SK-N-SH (cell line): ENCODE data around the gene SMAD7. TPM values are rescaled to one million over a fixed set of nuclear protein-coding genes. Genes with fewer than 3 reads are reported as not detected.

Source experiments
- CTCF ChIA-PET: fragments of 300-600, 350-600 bp; formaldehyde crosslinking; extraction: SDS; loops from one replicate; lab custom pipeline; 2021; lab: Yijun Ruan, JAX
- POLR2A ChIA-PET: fragments of 350-600 bp; sonication (Branson Sonifier 250); formaldehyde crosslinking; extraction: SDS; loops from one replicate; lab custom pipeline; 2020; ENCODE audit warnings: antibody characterized with exemption, inconsistent platforms; lab: Yijun Ruan, JAX
- DNase-seq: peaks from one replicate; pipeline ENCODE4 v3.0.0; 2012
- H2AFZ ChIP-seq: fragments of 200-600 bp; sonication (generic); 2 replicates; pipeline ENCODE4 v1.8.1; 2016; ENCODE audit warnings: antibody characterized with exemption, mild to moderate bottlenecking, low read depth
- H3F3A ChIP-seq: fragments of 200-600 bp; sonication (generic); replicated peaks from 2 replicates; pipeline ENCODE3; 2016; ENCODE audit warnings: antibody characterized with exemption, mild to moderate bottlenecking; ENCODE audit not compliant: insufficient read depth
- H3K27ac ChIP-seq, 2 experiments: fragments of 200-500 bp in 1 of 2; fragments of 200-600 bp in 1 of 2; sonication (Bioruptor generic) in 1 of 2; sonication (generic), shearing (Covaris generic) in 1 of 2; 2 replicates each; pipeline versions ENCODE4 v1.5.1 to v1.6.1; 2014 to 2016; ENCODE audit warnings: low read depth in 2 of 2, inconsistent platforms in 1 of 2, low read length in 1 of 2, mild to moderate bottlenecking in 1 of 2, mixed read lengths in 1 of 2
- H3K27me3 ChIP-seq: fragments of 200-600 bp; sonication (generic), shearing (Covaris generic); 2 replicates; pipeline ENCODE4 v1.6.1; 2016; ENCODE audit warnings: mixed run types; ENCODE audit not compliant: insufficient read depth
- H3K36me3 ChIP-seq, 2 experiments: fragments of 200-500 bp in 1 of 2; fragments of 200-600 bp in 1 of 2; sonication (Bioruptor generic) in 1 of 2; sonication (generic) in 1 of 2; replicated peaks in 1 of 2; 2 replicates each; pipeline versions ENCODE3 to v1.5.1; 2014 to 2016; ENCODE audit warnings: low read length in 1 of 2, mild to moderate bottlenecking in 1 of 2; ENCODE audit not compliant: insufficient read depth in 2 of 2, control insufficient read depth in 1 of 2
- H3K4me1 ChIP-seq, 2 experiments: fragments of 200-500 bp in 1 of 2; fragments of 200-600 bp in 1 of 2; sonication (Bioruptor generic) in 1 of 2; sonication (generic), shearing (Covaris generic) in 1 of 2; 2 replicates each; pipeline versions ENCODE4 v1.5.1 to v1.6.1; 2014 to 2016; ENCODE audit warnings: low read depth in 1 of 2, low read length in 1 of 2, mixed run types in 1 of 2; ENCODE audit not compliant: insufficient read depth in 2 of 2, control insufficient read depth in 1 of 2
- H3K4me2 ChIP-seq: fragments of 200-600 bp; sonication (generic), shearing (Covaris generic); 2 replicates; pipeline ENCODE4 v1.6.1; 2017; ENCODE audit warnings: mixed run types
- H3K4me3 ChIP-seq, 2 experiments: fragments of 200-500 bp in 1 of 2; fragments of 200-600 bp in 1 of 2; sonication (Bioruptor generic) in 1 of 2; sonication (generic), shearing (Covaris generic) in 1 of 2; 2 replicates each; pipeline versions ENCODE4 v1.5.1 to v1.8.1; 2014 to 2016; ENCODE audit warnings: low read depth in 2 of 2, inconsistent platforms in 1 of 2, low read length in 1 of 2, mild to moderate bottlenecking in 1 of 2, mixed read lengths in 1 of 2, moderate library complexity in 1 of 2
- H3K79me2 ChIP-seq: fragments of 200-600 bp; sonication (generic); 2 replicates; pipeline ENCODE4 v1.8.1; 2017; ENCODE audit warnings: mild to moderate bottlenecking; ENCODE audit not compliant: insufficient read depth
- H3K9ac ChIP-seq: fragments of 200-600 bp; sonication (generic); 2 replicates; pipeline ENCODE4 v1.6.1; 2017; ENCODE audit warnings: mixed run types
- H3K9me2 ChIP-seq: fragments of 200-600 bp; sonication (generic); 2 replicates; pipeline ENCODE4 v1.6.1; 2017; ENCODE audit warnings: mixed run types
- H3K9me3 ChIP-seq: fragments of 200-600 bp; sonication (generic); 2 replicates; pipeline ENCODE4 v1.6.1; 2017; ENCODE audit warnings: mixed run types, mild to moderate bottlenecking, moderate library complexity
- H4K20me1 ChIP-seq: fragments of 200-600 bp; sonication (generic); 2 replicates; pipeline ENCODE4 v1.6.1; 2017; ENCODE audit warnings: mild to moderate bottlenecking, mixed run types; ENCODE audit not compliant: insufficient read depth
- EP300 ChIP-seq, 2 experiments: IDR thresholded peaks; 2 replicates each; pipeline versions ENCODE4 v1.4.0 to v1.6.1; 2012; ENCODE audit warnings: borderline replicate concordance in 1 of 2, low read depth in 1 of 2, low read length in 1 of 2
- FOXM1 ChIP-seq: IDR thresholded peaks from 2 replicates; pipeline ENCODE4 v1.4.0; 2012; ENCODE audit warnings: low read depth, mild to moderate bottlenecking
- GABPA ChIP-seq: IDR thresholded peaks from 2 replicates; pipeline ENCODE4 v1.4.0; 2012; ENCODE audit warnings: low read depth, mild to moderate bottlenecking
- IRF3 ChIP-seq: fragments of 150-350 bp; IDR thresholded peaks from 2 replicates; pipeline ENCODE4 v1.6.1; 2016; ENCODE audit warnings: mild to moderate bottlenecking, low read depth, low read length
- JUND ChIP-seq: IDR thresholded peaks from 2 replicates; pipeline ENCODE4 v1.4.0; 2012
- PBX3 ChIP-seq: IDR thresholded peaks from 2 replicates; pipeline ENCODE4; 2012
- RCOR1 ChIP-seq: fragments of 150-350 bp; IDR thresholded peaks from 2 replicates; pipeline ENCODE4 v1.6.1; 2017; ENCODE audit warnings: antibody characterized with exemption, low read length
- REST ChIP-seq: IDR thresholded peaks from 2 replicates; pipeline ENCODE4 v1.6.1; 2012; ENCODE audit warnings: mild to moderate bottlenecking, low read depth, low read length, moderate library complexity
- RXRA ChIP-seq: IDR thresholded peaks from 2 replicates; pipeline ENCODE4 v1.4.0; 2012; ENCODE audit warnings: low read depth, mild to moderate bottlenecking, borderline replicate concordance
- TAF1 ChIP-seq: IDR thresholded peaks from 2 replicates; pipeline ENCODE4 v1.6.1; 2012; ENCODE audit warnings: low read depth, mild to moderate bottlenecking, low read length, moderate library complexity, borderline replicate concordance
- TEAD4 ChIP-seq: IDR thresholded peaks from 2 replicates; pipeline ENCODE4 v1.4.0; 2012; ENCODE audit warnings: mild to moderate bottlenecking, borderline replicate concordance; ENCODE audit not compliant: insufficient read depth
- USF1 ChIP-seq: IDR thresholded peaks from 2 replicates; pipeline ENCODE4 v1.4.0; 2012; ENCODE audit warnings: low read depth, borderline replicate concordance
- USF2 ChIP-seq: fragments of 150-350 bp; IDR thresholded peaks from 2 replicates; pipeline ENCODE4 v1.6.1; 2017; ENCODE audit warnings: antibody characterized with exemption, low read length, low read depth, borderline replicate concordance
- WGBS: methylation state at CpG from one replicate; pipeline ENCODE4 v1.1.6; 2017; ENCODE audit warnings: low lambda C conversion rate; 5-methylcytosine and 5-hydroxymethylcytosine counted together
- polyA plus RNA-seq, 3 experiments: library from polyadenylated mRNA; depleted of rRNA; stranded (reverse); fragments of >200 nt; gene quantifications; 2 replicates each; pipeline ENCODE4 v1.2.3, GENCODE V29; 2012

Gene SMAD7
- polyA plus RNA-seq, 1 of the 3 experiments (the other 2 are of a cell fraction) = 20.0 TPM

- CTCF ChIA-PET = no interaction called here
- H3K79me2 ChIP-seq = no peaks in the 10 kb centered on the region
- no peak overlapping the region for H3K9ac ChIP-seq
- no peaks in the 10 kb centered on the region for H3K9me2 ChIP-seq
- no peak for DNase-seq
- H3K36me3 ChIP-seq = no peaks in the 10 kb centered on the region
- no peaks in the 10 kb centered on the region for H3K9me3 ChIP-seq
- TF ChIP-seq TEAD4 (no peak), USF2 (no peak), RXRA (no peak), REST (no peak), RCOR1 (no peak), GABPA (no peak)
- H3K27me3 ChIP-seq = no peaks in the 10 kb centered on the region
- H3F3A ChIP-seq = no peaks in the 10 kb centered on the region
- no peak overlapping the region for H2AFZ ChIP-seq
- no peaks in the 10 kb centered on the region for H4K20me1 ChIP-seq
- POLR2A ChIA-PET = no interaction called here
- no peak overlapping the region for H3K4me2 ChIP-seq
- H3K4me3 ChIP-seq = no peak overlapping the region
- H3K27ac ChIP-seq = no peak overlapping the region
- peaks cover 0 to 22% of the 10 kb centered on the region in 2 experiments; a peak in 1 of 4 replicates for H3K4me1 ChIP-seq
- WGBS = 88% methylated on average over 5 of the region's 8 CpGs
Observed at GRCh38 chr18:48886520-48887293, 64.1 kb downstream of the SMAD7 start.

- POLR2A ChIA-PET = no interaction called here
Observed at GRCh38 chr18:48885924-48886400, 64.8 kb downstream of the SMAD7 start.

More at GRCh38 chr18:48885924-48886400, 64.8 kb downstream of the SMAD7 start:
- no peaks in the 10 kb centered on the region for H3K9me2 ChIP-seq
- H4K20me1 ChIP-seq = no peaks in the 10 kb centered on the region
- peaks cover 0 to 21% of the 10 kb centered on the region in 2 experiments; a peak in 1 of 4 replicates for H3K4me1 ChIP-seq
- H3K36me3 ChIP-seq = no peaks in the 10 kb centered on the region
- DNase-seq = no peak
- H3K4me2 ChIP-seq = no peak overlapping the region
- H3K27ac ChIP-seq = no peak overlapping the region
- H3K9me3 ChIP-seq = no peaks in the 10 kb centered on the region
- no peaks in the 10 kb centered on the region for H3K27me3 ChIP-seq
- H3K79me2 ChIP-seq = no peaks in the 10 kb centered on the region
- H3K4me3 ChIP-seq = no peak overlapping the region
- no peak for TF ChIP-seq FOXM1
- TF ChIP-seq TAF1 = no peak
- TF ChIP-seq EP300 (IDR thresholded peaks at IDR 0.05; ENCODE audit: borderline replicate concordance in 1 of 2, low read depth in 1 of 2, low read length in 1 of 2) = no peak
- no peak for TF ChIP-seq IRF3
- TF ChIP-seq JUND = no peak
- no peak for TF ChIP-seq PBX3
- TF ChIP-seq TEAD4 = no peak
- no peak for TF ChIP-seq REST
- TF ChIP-seq USF1 = no peak
- no peaks in the 10 kb centered on the region for H3F3A ChIP-seq
- 94% methylated on average over 2 of the region's 7 CpGs for WGBS
- H2AFZ ChIP-seq = no peak overlapping the region
- CTCF ChIA-PET = no interaction called here
- H3K9ac ChIP-seq = no peak overlapping the region
